Activated CD4-positive, alpha-beta T cell treated with anti-CD3 and anti-CD28 coated beads for 24 hours (primary cell): Measurements from ENCODE around the gene SPATA45.

Source experiments
- DNase-seq, 2 donors: peaks; one replicate each; pipeline ENCODE4 v3.0.0-alpha.2; 2020; ENCODE audit warnings: low read depth in 2 of 2

The SPATA45 gene

GRCh38 chr1:212828395-212828794, 19.1 kb downstream of the SPATA45 start:
- DNase-seq, result no peak

- DNase-seq, result no peak
Measured at GRCh38 chr1:212827831-212828278, 19.6 kb downstream of the SPATA45 start.

- no peak for DNase-seq
Measured at GRCh38 chr1:212827171-212827776, 20.2 kb downstream of the SPATA45 start.

- DNase-seq, result no peak
Measured at GRCh38 chr1:212825798-212826452, 21.5 kb downstream of the SPATA45 start.

GRCh38 chr1:212824201-212824600, 23.2 kb downstream of the SPATA45 start:
- no peak for DNase-seq

- no peak for DNase-seq
Measured at GRCh38 chr1:212822956-212823355, 24.5 kb downstream of the SPATA45 start.

GRCh38 chr1:212820969-212821368, 26.5 kb downstream of the SPATA45 start:
- DNase-seq, result no peak

- no peak for DNase-seq
Measured at GRCh38 chr1:212819726-212820125, 27.7 kb downstream of the SPATA45 start.

GRCh38 chr1:212816567-212817278, 30.7 kb downstream of the SPATA45 start:
- DNase-seq, result no peak

GRCh38 chr1:212814537-212815334, 32.7 kb downstream of the SPATA45 start:
- no peak for DNase-seq

GRCh38 chr1:212805767-212806166, 41.7 kb downstream of the SPATA45 start:
- DNase-seq, result no peak

- DNase-seq, result no peak
Measured at GRCh38 chr1:212797681-212798080, 49.8 kb downstream of the SPATA45 start.

- no peak for DNase-seq
Measured at GRCh38 chr1:212794561-212795014, 52.9 kb downstream of the SPATA45 start.

- no peak for DNase-seq
Measured at GRCh38 chr1:212792396-212792908, 55.0 kb downstream of the SPATA45 start.

- peak; percentile 94 to 96 for DNase-seq
Measured at GRCh38 chr1:212791676-212792395, 55.6 kb downstream of the SPATA45 start, which contains the start of the genes NSL1 and TATDN3. Gene NSL1, minus strand, starts transcription at chr1:212791777. Its CDS starts 14 bp downstream, at chr1:212791763. Gene TATDN3, plus strand, starts transcription at chr1:212791894. Its CDS starts 28 bp downstream, at chr1:212791922.

GRCh38 chr1:212791261-212791675, 56.2 kb downstream of the SPATA45 start:
- no peak for DNase-seq

GRCh38 chr1:212785871-212786270, 61.6 kb downstream of the SPATA45 start:
- DNase-seq, result no peak

GRCh38 chr1:212783976-212784375, 63.5 kb downstream of the SPATA45 start:
- DNase-seq, result no peak

- DNase-seq, result no peak
Measured at GRCh38 chr1:212782422-212783154, 64.9 kb downstream of the SPATA45 start.

GRCh38 chr1:212781225-212781624, 66.2 kb downstream of the SPATA45 start:
- DNase-seq, result no peak
